Mucosa of stomach (tissue), 1 donor: ENCODE data around the gene P2RX3.

Source experiments
- H3K27me3 ChIP-seq: one replicate; pipeline ENCODE4 v1.7.0; 2013; ENCODE audit warnings: mild to moderate bottlenecking, low read length; ENCODE audit not compliant: control insufficient read depth, insufficient read depth
- H3K36me3 ChIP-seq: one replicate; pipeline ENCODE4 v1.7.0; 2013; ENCODE audit warnings: low read length; ENCODE audit not compliant: control insufficient read depth, insufficient read depth
- H3K4me1 ChIP-seq: one replicate; pipeline ENCODE4 v1.7.0; 2013; ENCODE audit warnings: mild to moderate bottlenecking, low read length; ENCODE audit not compliant: control insufficient read depth, insufficient read depth
- H3K4me3 ChIP-seq: one replicate; pipeline ENCODE4 v1.7.0; 2013; ENCODE audit warnings: low read length
- H3K9ac ChIP-seq: one replicate; pipeline ENCODE4 v1.7.0; 2013; ENCODE audit warnings: mild to moderate bottlenecking, low read length, moderate library complexity
- H3K9me3 ChIP-seq: one replicate; pipeline ENCODE4 v1.7.0; 2013; ENCODE audit warnings: mild to moderate bottlenecking, low read length, moderate library complexity; ENCODE audit not compliant: control insufficient read depth
- donor health status: Pancreatic carcinoma.

P2RX3 gene

DNA sequence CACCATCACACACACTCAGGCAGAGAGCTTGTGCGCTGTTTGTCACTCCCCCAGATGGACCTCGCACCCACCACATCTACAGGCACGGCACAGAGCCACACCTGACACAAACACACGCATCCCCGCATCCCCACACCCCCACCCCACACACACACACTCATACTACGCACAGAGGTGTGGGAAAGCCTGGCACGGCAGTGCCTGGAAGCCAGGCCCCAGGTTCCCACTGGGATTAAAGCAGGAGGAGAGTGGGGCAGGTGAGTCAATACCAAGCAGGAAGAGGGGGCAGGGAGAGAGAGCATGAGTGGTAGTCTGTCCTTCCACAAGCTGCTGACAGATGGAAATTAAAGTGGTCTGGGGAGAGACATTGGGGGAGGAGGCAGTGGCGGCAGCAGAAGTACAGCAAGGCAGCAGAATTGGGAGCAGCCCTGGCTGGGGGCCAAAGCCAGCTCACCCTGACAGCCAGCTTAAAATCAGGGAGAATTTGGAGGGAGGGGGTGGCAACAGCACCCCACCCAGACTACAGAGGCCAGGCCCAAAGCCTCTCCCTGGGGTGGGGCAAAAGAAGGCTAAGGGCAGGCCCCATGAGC, 34.1 kb upstream of the P2RX3 start:
- peaks cover 36% of the 10 kb centered on the region for H3K36me3 ChIP-seq
- peaks cover 8% of the 10 kb centered on the region for H3K9me3 ChIP-seq
- no peak overlapping the region for H3K4me3 ChIP-seq
- H3K27me3 ChIP-seq, result no peaks in the 10 kb centered on the region
- peaks cover 50% of the 10 kb centered on the region for H3K4me1 ChIP-seq
- H3K9ac ChIP-seq, result peak overlapping the region; percentile 31

DNA sequence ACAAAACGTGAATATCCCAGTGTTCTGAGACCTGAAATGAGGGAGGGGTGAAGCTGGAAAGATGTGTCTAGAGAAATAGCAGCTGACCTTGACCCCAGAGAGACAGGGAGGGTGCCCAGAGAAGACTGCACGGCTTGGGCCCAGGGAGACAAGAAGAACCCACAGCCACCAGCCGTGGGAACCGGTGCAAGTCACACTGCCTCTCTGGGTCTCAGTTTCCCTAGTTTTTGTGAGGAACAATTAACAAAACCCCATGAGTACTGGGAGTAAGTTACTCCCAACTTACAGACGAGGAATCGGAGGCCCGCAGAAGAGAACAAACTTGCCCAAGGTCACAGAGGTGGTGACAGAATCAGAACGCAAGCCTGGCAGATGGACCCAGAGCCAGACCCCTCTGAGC, 32.6 kb upstream of the P2RX3 start:
- H3K4me3 ChIP-seq, result no peak overlapping the region
- H3K4me1 ChIP-seq, result peaks cover 64% of the 10 kb centered on the region
- no peak overlapping the region for H3K9ac ChIP-seq
- no peaks in the 10 kb centered on the region for H3K9me3 ChIP-seq
- H3K27me3 ChIP-seq, result no peaks in the 10 kb centered on the region
- H3K36me3 ChIP-seq, result peaks cover 36% of the 10 kb centered on the region

DNA sequence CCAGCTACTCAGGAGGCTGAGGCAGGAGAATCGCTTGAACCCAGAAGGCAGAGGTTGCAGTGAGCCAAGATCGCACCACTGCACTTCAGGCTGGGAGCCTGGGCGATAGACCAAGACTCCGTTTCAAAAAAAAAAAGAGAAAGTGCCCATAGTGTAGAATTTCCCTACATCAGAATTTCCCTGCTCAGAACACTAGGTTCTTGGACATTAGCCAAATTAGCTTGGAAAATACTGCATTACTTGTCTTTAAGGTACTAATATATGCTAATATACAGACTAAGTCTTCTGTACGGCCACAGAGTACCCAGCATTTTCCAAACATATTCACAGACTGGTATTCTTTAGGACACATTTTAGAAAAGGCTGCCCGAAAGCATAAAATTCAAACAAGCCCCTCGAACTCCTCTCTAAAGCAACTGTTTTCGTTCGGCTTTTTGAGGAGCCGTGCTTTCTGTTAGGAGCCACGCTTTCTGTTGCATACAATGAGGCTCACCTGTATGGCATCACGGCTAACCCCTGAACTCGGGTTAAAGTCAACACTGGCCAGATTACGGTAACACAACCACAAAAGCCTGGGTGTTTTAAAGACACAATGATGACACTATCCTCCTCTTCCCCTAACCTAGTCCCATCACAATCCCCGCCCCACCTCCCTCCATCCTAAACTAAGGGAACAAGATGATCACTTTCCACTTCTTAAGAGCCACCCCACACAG, 31.8 kb upstream of the P2RX3 start:
- H3K36me3 ChIP-seq, result peaks cover 36% of the 10 kb centered on the region
- peaks cover 72% of the 10 kb centered on the region for H3K4me1 ChIP-seq
- H3K9me3 ChIP-seq, result no peaks in the 10 kb centered on the region
- H3K9ac ChIP-seq, result no peak overlapping the region
- no peaks in the 10 kb centered on the region for H3K27me3 ChIP-seq
- no peak overlapping the region for H3K4me3 ChIP-seq

DNA sequence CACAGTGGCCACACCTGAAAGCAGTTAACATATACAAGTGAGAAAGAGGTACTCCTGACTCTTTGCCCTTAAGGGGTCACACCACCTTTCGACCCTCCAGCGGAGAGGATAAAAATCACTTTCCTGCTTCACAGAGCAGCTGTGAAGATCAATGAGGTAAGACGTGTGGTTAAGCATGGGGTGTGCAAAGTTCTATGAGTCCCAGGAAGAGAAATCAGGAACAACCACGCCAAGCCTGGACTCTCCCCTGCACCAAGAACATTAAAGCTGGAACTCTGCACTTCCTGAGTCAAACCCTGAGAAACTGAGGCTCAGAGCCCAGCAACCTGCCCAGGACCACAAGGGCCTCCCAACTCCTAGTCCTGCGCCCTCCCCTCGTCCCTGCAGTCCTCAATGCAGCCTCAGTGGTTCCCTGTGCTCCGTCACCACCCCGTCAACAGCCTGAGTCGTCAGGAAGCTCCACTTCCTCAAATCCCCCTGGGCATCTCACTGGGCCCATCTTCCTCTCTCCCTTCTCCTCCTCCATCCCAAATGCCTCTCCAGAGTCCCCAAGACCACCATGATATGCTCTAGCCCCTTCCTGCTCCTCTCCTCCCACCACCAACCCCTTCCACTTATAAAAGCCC, 31.1 kb upstream of the P2RX3 start:
- peaks cover 36% of the 10 kb centered on the region for H3K36me3 ChIP-seq

DNA sequence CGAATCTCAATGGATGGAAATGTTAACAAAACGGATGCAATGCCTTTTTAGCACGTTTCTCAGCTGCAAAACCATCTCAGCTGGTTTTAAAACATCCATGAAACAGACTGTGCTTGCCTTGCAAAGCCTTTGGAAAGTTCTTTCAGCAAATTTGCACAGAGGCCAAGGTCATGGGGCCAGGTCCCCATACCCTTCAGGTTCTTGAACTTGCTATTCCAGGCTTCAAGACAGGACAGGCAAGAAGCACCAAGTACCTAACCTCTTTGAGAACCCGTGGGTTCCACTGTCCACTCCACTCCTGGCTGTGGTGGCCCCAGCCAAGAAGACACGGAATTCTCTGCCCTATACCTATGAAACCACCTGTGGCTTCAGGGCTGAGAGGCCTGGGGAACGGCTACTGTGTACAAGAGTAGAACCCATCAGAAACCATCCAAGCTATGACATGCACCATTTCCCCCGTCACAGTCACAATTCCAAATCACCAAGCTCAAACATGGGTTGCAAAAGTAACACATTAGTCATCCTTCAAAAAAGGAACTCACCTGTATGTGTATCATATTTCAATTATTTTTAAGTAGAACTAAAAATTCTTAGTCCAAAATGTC, 30.4 kb upstream of the P2RX3 start:
- no peaks in the 10 kb centered on the region for H3K9me3 ChIP-seq
- peaks cover 87% of the 10 kb centered on the region for H3K4me1 ChIP-seq
- H3K27me3 ChIP-seq, result no peaks in the 10 kb centered on the region
- H3K9ac ChIP-seq, result no peak overlapping the region
- peaks cover 39% of the 10 kb centered on the region for H3K36me3 ChIP-seq
- H3K4me3 ChIP-seq, result no peak overlapping the region

More for the DNA sequence above, 31.1 kb upstream of the P2RX3 start:
- Histone ChIP-seq H3K9ac (no peak overlapping the region), H3K27me3 (no peaks in the 10 kb centered on the region), H3K4me3 (no peak overlapping the region), H3K4me1 (peaks cover 79% of the 10 kb centered on the region), H3K9me3 (no peaks in the 10 kb centered on the region)

DNA sequence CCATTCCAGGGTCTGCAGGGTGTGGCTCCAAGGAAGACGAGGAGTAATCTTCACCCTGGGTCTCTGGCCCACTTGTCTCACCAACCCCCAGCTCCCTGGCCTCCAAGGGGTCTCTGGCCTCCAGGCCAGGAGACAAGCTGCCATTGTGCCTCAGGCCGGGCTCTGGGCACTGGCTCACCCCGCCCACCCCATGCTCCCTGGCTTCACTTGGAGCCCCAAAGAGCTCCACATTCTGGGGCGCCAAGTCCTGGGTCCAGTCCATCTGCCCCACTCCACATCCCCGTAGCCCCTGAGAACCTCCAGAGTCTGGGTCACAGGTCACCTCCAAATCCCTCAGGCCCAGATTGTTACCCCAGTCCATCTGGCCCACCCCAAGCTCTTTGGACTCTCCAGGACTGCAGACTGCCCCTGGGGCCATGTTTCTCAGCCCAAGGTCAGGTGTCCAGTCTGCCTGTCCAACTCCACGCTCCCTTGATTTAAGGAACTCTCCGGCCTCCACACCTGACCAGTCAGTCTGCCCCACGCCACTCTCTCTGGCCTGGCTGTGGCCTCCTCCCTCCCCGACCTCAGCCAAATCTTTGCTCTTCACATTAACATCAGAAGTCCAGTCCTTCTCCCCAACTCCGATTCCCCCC, 29.6 kb upstream of the P2RX3 start:
- peak overlapping the region; percentile 0 for H3K9ac ChIP-seq
- peaks cover 92% of the 10 kb centered on the region for H3K4me1 ChIP-seq
- H3K27me3 ChIP-seq, result no peaks in the 10 kb centered on the region
- peaks cover 41% of the 10 kb centered on the region for H3K36me3 ChIP-seq
- H3K4me3 ChIP-seq, result no peak overlapping the region
- no peaks in the 10 kb centered on the region for H3K9me3 ChIP-seq

DNA sequence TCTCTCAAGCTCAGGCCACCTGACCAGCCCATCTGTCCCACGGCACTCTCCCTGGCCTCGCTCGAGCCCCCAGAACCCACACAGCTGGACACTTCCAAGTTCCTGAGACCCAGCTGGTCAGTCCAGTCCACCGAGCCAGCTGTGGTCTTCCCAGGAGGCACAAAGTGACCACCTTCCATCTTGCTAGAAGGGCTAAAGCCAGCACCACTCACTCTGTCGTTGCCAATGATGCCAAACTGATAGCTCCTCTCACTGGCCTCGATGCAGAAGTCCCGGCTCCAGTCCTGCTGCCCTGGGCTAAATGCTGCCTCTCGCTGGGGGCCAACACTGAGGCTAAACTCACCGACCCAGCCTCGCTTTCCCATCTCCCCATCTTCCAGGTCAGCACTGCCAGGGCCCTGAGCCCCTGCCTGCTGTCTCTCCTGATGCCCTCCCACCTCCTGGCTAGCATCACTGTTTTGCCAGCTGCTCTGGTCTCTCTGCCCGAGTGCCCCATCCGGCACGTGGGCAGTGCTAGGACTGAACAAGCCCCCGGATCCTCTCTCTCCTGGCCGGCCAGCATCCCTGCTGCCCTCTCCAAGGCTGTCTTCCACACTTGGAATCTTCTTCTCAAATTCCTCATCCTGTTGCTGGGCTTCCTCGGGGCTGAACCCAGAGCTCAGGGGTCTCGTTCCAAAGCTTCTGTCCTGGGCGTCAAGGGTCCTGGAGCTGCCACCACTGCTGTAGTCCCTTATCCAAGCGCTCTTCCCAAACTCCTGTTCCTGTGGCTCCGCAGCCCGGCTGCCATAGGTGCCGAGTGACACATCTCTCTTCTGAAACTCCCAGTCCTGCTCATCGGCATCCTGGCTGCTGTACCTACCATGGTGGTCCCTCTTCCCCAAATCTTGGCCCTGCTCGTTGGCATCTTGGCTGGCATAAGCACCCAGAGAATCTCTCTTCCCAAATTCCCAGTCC, 28.8 kb upstream of the P2RX3 start:
- Histone ChIP-seq H3K9ac (peak overlapping the region; percentile 0), H3K4me1 (peaks cover 88% of the 10 kb centered on the region), H3K4me3 (no peak overlapping the region), H3K9me3 (no peaks in the 10 kb centered on the region), H3K27me3 (no peaks in the 10 kb centered on the region), H3K36me3 (peaks cover 46% of the 10 kb centered on the region)

DNA sequence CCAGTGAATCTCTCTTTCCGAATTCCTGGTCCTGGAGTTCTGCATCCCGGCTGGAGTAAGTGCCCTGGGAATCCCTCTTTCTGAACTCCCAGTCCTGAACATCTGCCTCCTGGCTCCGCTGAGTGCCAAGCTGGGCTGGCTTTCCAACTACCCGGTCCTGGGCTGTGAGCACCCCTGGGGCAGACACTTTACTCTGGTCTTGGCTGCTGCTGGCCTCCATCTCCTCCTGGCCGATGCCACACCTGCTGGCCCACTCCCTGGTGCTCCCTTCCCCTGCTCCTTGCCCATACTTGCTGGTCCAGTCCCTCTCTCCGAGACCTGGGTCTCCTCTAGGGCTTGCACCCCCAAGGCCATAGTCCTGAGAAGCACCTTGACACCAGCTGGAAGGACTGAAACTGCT, 28.1 kb upstream of the P2RX3 start:
- Histone ChIP-seq H3K27me3 (no peaks in the 10 kb centered on the region), H3K9me3 (no peaks in the 10 kb centered on the region), H3K36me3 (peaks cover 51% of the 10 kb centered on the region), H3K9ac (peak overlapping the region; percentile 71), H3K4me1 (peaks cover 83% of the 10 kb centered on the region), H3K4me3 (peak overlapping the region; percentile 58)

DNA sequence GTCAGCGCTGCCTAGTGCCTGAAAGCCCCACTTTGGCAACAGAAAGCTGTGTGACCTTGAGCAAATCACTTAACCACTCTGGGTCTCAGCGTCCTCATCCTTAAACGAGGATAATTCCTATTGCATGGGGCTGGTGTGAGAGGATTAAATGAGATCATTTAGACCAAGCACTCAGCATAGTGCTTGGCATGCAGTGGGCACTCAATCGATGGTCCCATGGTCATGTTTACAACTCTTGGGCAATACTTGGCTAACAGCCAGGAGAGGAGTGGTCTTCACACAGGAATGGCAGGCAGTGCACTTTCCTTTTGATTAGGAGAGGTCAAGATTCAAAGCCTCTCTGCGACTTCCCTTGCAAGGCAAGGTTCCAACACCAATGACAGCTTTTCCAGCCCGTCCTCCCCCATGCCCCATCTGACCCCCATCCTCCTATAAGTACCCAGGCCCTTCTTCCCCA, 27.5 kb upstream of the P2RX3 start:
- peak overlapping the region; percentile 58 for H3K4me3 ChIP-seq
- no peaks in the 10 kb centered on the region for H3K27me3 ChIP-seq
- H3K36me3 ChIP-seq, result peaks cover 51% of the 10 kb centered on the region
- peaks cover 83% of the 10 kb centered on the region for H3K4me1 ChIP-seq
- no peaks in the 10 kb centered on the region for H3K9me3 ChIP-seq
- H3K9ac ChIP-seq, result peak overlapping the region; percentile 71

DNA sequence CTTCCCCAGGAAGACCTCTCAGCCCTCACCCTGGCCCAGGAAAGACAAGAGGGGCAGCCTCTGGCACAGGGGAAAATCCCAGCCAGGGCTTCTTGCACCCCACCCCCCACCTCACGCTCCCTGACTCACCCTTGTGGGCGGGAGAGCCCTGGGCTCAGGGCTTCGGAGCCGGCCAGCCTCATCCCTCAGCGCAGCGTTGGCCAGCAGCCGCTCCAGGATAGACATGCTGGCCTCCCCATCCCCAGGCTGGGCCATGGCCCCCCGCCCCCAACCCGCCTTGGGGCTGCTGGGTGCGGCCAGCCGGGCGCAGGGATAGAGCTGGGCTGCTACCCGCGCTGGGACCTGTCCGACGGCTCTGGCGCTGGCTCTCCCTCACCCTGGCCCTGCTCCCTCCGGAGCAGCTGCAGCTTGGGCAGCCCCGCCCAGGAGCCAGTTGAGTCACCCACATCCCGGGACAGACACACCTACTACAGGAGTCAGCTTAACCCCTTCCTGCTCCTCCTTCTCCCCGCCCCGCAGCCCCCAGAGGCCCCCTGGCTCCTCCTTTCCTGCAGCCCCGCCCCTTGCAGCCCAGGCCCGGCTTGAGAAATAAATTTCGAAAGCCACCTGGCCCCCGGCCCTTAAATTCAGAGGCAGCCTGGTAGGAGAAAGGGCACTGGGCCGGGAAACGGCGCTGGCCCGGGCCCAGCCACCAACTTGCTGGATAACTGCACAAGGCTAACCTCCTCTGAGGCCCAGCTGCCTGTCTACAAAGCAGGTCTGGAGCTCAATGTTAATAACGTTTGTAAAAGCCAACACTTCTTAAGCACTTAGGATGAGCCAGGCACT, 26.8 kb upstream of the P2RX3 start:
- H3K4me3 ChIP-seq, result peak overlapping the region; percentile 58
- H3K4me1 ChIP-seq, result peaks cover 88% of the 10 kb centered on the region
- H3K9ac ChIP-seq, result peak overlapping the region; percentile 71
- H3K36me3 ChIP-seq, result peaks cover 54% of the 10 kb centered on the region
- no peaks in the 10 kb centered on the region for H3K9me3 ChIP-seq
- H3K27me3 ChIP-seq, result no peaks in the 10 kb centered on the region
